Left lung (tissue), 10 donors: ENCODE measurements around the gene C10orf90. TPM values are rescaled to one million over a fixed set of nuclear protein-coding genes. Genes with fewer than 3 reads are reported as not detected.

Source experiments
- ATAC-seq: fragments of 200-7000 bp; cut with Tn5 transposase; one replicate; pipeline ENCODE4 v1.9.1; 2020; ENCODE audit warnings: moderate library complexity
- DNase-seq, 4 donors: peaks; one replicate each; pipeline ENCODE4 v3.0.0-alpha.2; 2013 to 2020
- H3K27ac ChIP-seq, 2 donors: fragments of 200-600 bp; sonication (generic) in 1 of 2; one replicate each; pipeline versions ENCODE4 v1.5.0 to v1.8.0; 2020 to 2021
- H3K27me3 ChIP-seq, 2 donors: fragments of 200-600 bp; sonication (generic) in 1 of 2; one replicate each; pipeline versions ENCODE4 v1.5.0 to v1.8.0; 2020 to 2021
- H3K36me3 ChIP-seq, 2 donors: fragments of 200-600 bp; sonication (generic) in 1 of 2; one replicate each; pipeline versions ENCODE4 v1.5.0 to v1.8.0; 2020 to 2021
- H3K4me1 ChIP-seq, 2 donors: fragments of 200-600 bp; one replicate each; pipeline ENCODE4 v1.8.0; 2021
- H3K4me3 ChIP-seq, 2 donors: fragments of 200-600 bp; sonication (generic) in 1 of 2; one replicate each; pipeline versions ENCODE4 v1.5.0 to v1.8.0; 2020 to 2021; ENCODE audit warnings: mild to moderate bottlenecking in 1 of 2
- H3K9me3 ChIP-seq, 2 donors: fragments of 200-600 bp; sonication (generic) in 1 of 2; one replicate each; pipeline versions ENCODE4 v1.5.0 to v1.8.0; 2020 to 2021
- CTCF ChIP-seq, 2 donors: fragments of 200-600 bp; sonication (generic) in 1 of 2; IDR thresholded peaks; one replicate each; pipeline versions ENCODE4 v1.5.0 to v1.8.0; 2021; ENCODE audit warnings: antibody characterized with exemption in 2 of 2
- intact Hi-C, 2 donors: fragments of 100-400 bp; cut with DNase I; formaldehyde crosslinking; loops; one replicate each; pipeline versions ENCODE4 v1.11.2 to v1.14.2; 2022
- polyA plus RNA-seq, 6 donors: library from polyadenylated mRNA; unstranded; fragments of 120-200 nt; gene quantifications; one replicate each; pipeline ENCODE4 v1.2.1, GENCODE V29; 2013; ENCODE audit not compliant: insufficient read length in 6 of 6
- total RNA-seq, 2 donors: library from RNA; stranded (reverse); fragmentation: NEBNext Ultra II Directional; extraction: Animal tissue kit (Norgen Biotek cat#: 25700); gene quantifications; one replicate each; pipeline ENCODE4 v1.2.1, GENCODE V29; 2021
- donor health status: DM: no; HTN: yes; CAD: no.
- donor health status: DM: no; HTN: no; CAD: no.

The C10orf90 gene
- total and polyA plus RNA-seq, 8 donors = 12.6 to 29.8 (median 20.5) TPM; not detected in 2

- Histone ChIP-seq H3K27ac (no peak overlapping the region), H3K27me3 (peaks cover 0 to 4% of the 10 kb centered on the region in 2 donors), H3K36me3 (no peaks in the 10 kb centered on the region), H3K9me3 (no peaks in the 10 kb centered on the region), H3K4me3 (no peak overlapping the region), H3K4me1 (no peaks in the 10 kb centered on the region)
- TF ChIP-seq CTCF (IDR thresholded peaks at IDR 0.05) = no peak
- ATAC-seq = no peak
- DNase-seq = no peak
- intact Hi-C loops = no loop called here
Measured at GRCh38 chr10:126397156-126397555, 273.3 kb downstream of the C10orf90 start.

GRCh38 chr10:126394948-126395347 lies 275.5 kb downstream of the C10orf90 start:
- no peaks in the 10 kb centered on the region for H3K9me3 ChIP-seq
- no peak for ATAC-seq
- no peak overlapping the region for H3K4me3 ChIP-seq
- intact Hi-C loops = no loop called here
- TF ChIP-seq CTCF (IDR thresholded peaks at IDR 0.05) = no peak
- peaks cover 0 to 15% of the 10 kb centered on the region in 2 donors for H3K27me3 ChIP-seq
- no peak overlapping the region for H3K27ac ChIP-seq
- no peaks in the 10 kb centered on the region for H3K4me1 ChIP-seq
- DNase-seq = no peak
- no peaks in the 10 kb centered on the region for H3K36me3 ChIP-seq

- intact Hi-C loops = no loop called here
- peaks cover under 1 to 34% of the 10 kb centered on the region in 2 donors for H3K27me3 ChIP-seq
- TF ChIP-seq CTCF (IDR thresholded peaks at IDR 0.05) = no peak
- H3K27ac ChIP-seq = no peak overlapping the region
- DNase-seq (no peak), ATAC-seq (no peak)
- no peaks in the 10 kb centered on the region for H3K36me3 ChIP-seq
- no peak overlapping the region for H3K4me3 ChIP-seq
- peaks cover 0 to under 1% of the 10 kb centered on the region in 2 donors for H3K4me1 ChIP-seq
- H3K9me3 ChIP-seq = no peaks in the 10 kb centered on the region
Measured at GRCh38 chr10:126393076-126393475, 277.4 kb downstream of the C10orf90 start.

GRCh38 chr10:126392469-126392868 lies 278.0 kb downstream of the C10orf90 start:
- H3K36me3 ChIP-seq = no peaks in the 10 kb centered on the region
- no peak overlapping the region for H3K27ac ChIP-seq
- peaks cover 7 to 40% of the 10 kb centered on the region in 2 donors for H3K27me3 ChIP-seq
- DNase-seq = no peak
- H3K4me1 ChIP-seq = peaks cover 0 to 6% of the 10 kb centered on the region in 2 donors
- TF ChIP-seq CTCF (IDR thresholded peaks at IDR 0.05) = no peak
- no peaks in the 10 kb centered on the region for H3K9me3 ChIP-seq
- H3K4me3 ChIP-seq = no peak overlapping the region
- intact Hi-C loops = no loop called here
- no peak for ATAC-seq

GRCh38 chr10:126392068-126392467 lies 278.4 kb downstream of the C10orf90 start:
- Histone ChIP-seq H3K9me3 (no peaks in the 10 kb centered on the region), H3K27me3 (peaks cover 8 to 44% of the 10 kb centered on the region in 2 donors), H3K4me1 (peaks cover 0 to 10% of the 10 kb centered on the region in 2 donors), H3K4me3 (no peak overlapping the region), H3K36me3 (no peaks in the 10 kb centered on the region), H3K27ac (no peak overlapping the region)
- intact Hi-C loops = no loop called here
- DNase-seq (no peak), ATAC-seq (no peak)
- TF ChIP-seq CTCF (IDR thresholded peaks at IDR 0.05) = no peak
